B cell (primary cell): ENCODE measurements around the gene PDCD7. TPM values are rescaled to one million over a fixed set of nuclear protein-coding genes. Genes with fewer than 3 reads are reported as not detected.

ENCODE experiments used
- ATAC-seq: fragments of 200-7000 bp; cut with Tn5 transposase; one replicate; pipeline ENCODE4 v1.10.0; 2021; ENCODE audit warnings: low read depth, mild to moderate bottlenecking, moderate number of reproducible peaks, moderate library complexity
- CTCF ChIA-PET: fragments of 350-600 bp; sonication (Branson Sonifier 250); formaldehyde crosslinking; loops from one replicate; lab custom pipeline; 2021; ENCODE audit warnings: antibody characterized with exemption, inconsistent platforms; lab: Charles Lee
- POLR2A ChIA-PET: fragments of 350-600 bp; sonication (Branson Sonifier 250); formaldehyde crosslinking; loops from one replicate; lab custom pipeline; 2021; ENCODE audit warnings: antibody characterized with exemption; lab: Charles Lee
- DNase-seq: peaks from one replicate; pipeline ENCODE4 v3.0.0; 2013
- H2AFZ ChIP-seq: 2 replicates; pipeline ENCODE4 v1.6.1; 2012; ENCODE audit warnings: mild to moderate bottlenecking, low read depth, low read length; ENCODE audit not compliant: insufficient read depth, poor library complexity, severe bottlenecking
- H3K27ac ChIP-seq, 2 donors: 1 replicate in 1 of 2; 2 replicates in 1 of 2; pipeline ENCODE4 v1.5.1; 2012 to 2013; ENCODE audit warnings: low read length in 2 of 2, mild to moderate bottlenecking in 2 of 2, moderate library complexity in 1 of 2
- H3K27me3 ChIP-seq, 4 experiments: fragments of 200-600 bp in 1 of 4; sonication (generic) in 1 of 4; replicated peaks in 1 of 4; 1 replicate in 2 of 4; 2 replicates in 2 of 4; pipeline versions ENCODE4 v1.6.1 to v1.7.0; 2013 to 2016; ENCODE audit warnings: low read length in 3 of 4, mild to moderate bottlenecking in 2 of 4, mixed read lengths in 1 of 4, moderate library complexity in 1 of 4; ENCODE audit not compliant: insufficient read depth in 4 of 4, control insufficient read depth in 3 of 4; ENCODE audit errors: control extremely low read depth in 1 of 4
- H3K36me3 ChIP-seq, 2 experiments: replicated peaks in 1 of 2; 1 replicate in 1 of 2; 2 replicates in 1 of 2; pipeline versions ENCODE4 v1.6.1 to v1.7.1; 2013; ENCODE audit warnings: low read length in 1 of 2; ENCODE audit not compliant: insufficient read depth in 2 of 2, control insufficient read depth in 1 of 2; ENCODE audit errors: control extremely low read depth in 1 of 2, extremely low read depth in 1 of 2
- H3K4me1 ChIP-seq, 2 donors: fragments of 200-600 bp in 1 of 2; sonication (generic) in 1 of 2; 1 replicate in 1 of 2; 2 replicates in 1 of 2; pipeline versions ENCODE4 v1.5.1 to v1.6.1; 2013 to 2017; ENCODE audit warnings: low read length in 2 of 2; ENCODE audit not compliant: control insufficient read depth in 2 of 2, insufficient read depth in 2 of 2
- H3K4me2 ChIP-seq: replicated peaks from 2 replicates; pipeline ENCODE3; 2012; ENCODE audit warnings: mild to moderate bottlenecking, low read depth, low read length; ENCODE audit not compliant: poor library complexity, severe bottlenecking
- H3K4me3 ChIP-seq, 5 experiments: fragments of 200-600 bp in 1 of 5; sonication (generic) in 1 of 5; 1 replicate in 3 of 5; 2 replicates in 2 of 5; pipeline versions ENCODE4 v1.5.1 to v1.7.0; 2011 to 2016; ENCODE audit warnings: low read length in 4 of 5, mild to moderate bottlenecking in 4 of 5, low read depth in 2 of 5, control low read depth in 1 of 5, moderate library complexity in 1 of 5; ENCODE audit not compliant: insufficient read depth in 1 of 5; ENCODE audit errors: control extremely low read depth in 1 of 5, extremely low read depth in 1 of 5
- H3K79me2 ChIP-seq: fragments of 200-600 bp; sonication (generic); one replicate; pipeline ENCODE4 v1.6.0; 2016; ENCODE audit warnings: low read length; ENCODE audit not compliant: control insufficient read depth, insufficient read depth
- H3K9ac ChIP-seq: fragments of 200-600 bp; sonication (generic); 2 replicates; pipeline ENCODE4 v1.6.1; 2017; ENCODE audit warnings: mild to moderate bottlenecking, low read length, moderate library complexity
- H3K9me3 ChIP-seq, 3 donors: one replicate each; pipeline versions ENCODE4 v1.6.1 to v1.7.1; 2013; ENCODE audit warnings: low read length in 2 of 3; ENCODE audit not compliant: control insufficient read depth in 2 of 3, insufficient read depth in 1 of 3; ENCODE audit errors: control extremely low read depth in 1 of 3
- H4K20me1 ChIP-seq: 2 replicates; pipeline ENCODE4 v1.6.0; 2012; ENCODE audit warnings: mild to moderate bottlenecking, low read length; ENCODE audit not compliant: insufficient read depth, control insufficient read depth, poor library complexity, severe bottlenecking
- H3K27ac Mint-ChIP-seq: one replicate; pipeline ENCODE4 v1.8.0; 2021; ENCODE audit warnings: mixed read lengths
- H3K27me3 Mint-ChIP-seq: one replicate; pipeline ENCODE4 v1.8.0; 2021; ENCODE audit warnings: mixed read lengths
- H3K4me1 Mint-ChIP-seq: one replicate; pipeline ENCODE4 v1.8.0; 2021; ENCODE audit warnings: mixed read lengths
- H3K4me3 Mint-ChIP-seq: one replicate; pipeline ENCODE4 v1.8.0; 2021; ENCODE audit warnings: mixed read lengths
- H3K9me3 Mint-ChIP-seq: one replicate; pipeline ENCODE4 v1.8.0; 2022; ENCODE audit warnings: mixed read lengths; ENCODE audit not compliant: insufficient read depth
- EZH2 ChIP-seq: IDR thresholded peaks from 2 replicates; pipeline ENCODE4 v1.6.1; 2012; ENCODE audit warnings: borderline replicate concordance, low read depth, mild to moderate bottlenecking, moderate library complexity, low read length; ENCODE audit not compliant: insufficient read depth, poor library complexity, severe bottlenecking
- WGBS: methylation state at CpG from one replicate; pipeline ENCODE4 v1.1.5; 2013; ENCODE audit warnings: missing lambda C conversion rate; ENCODE audit not compliant: insufficient coverage; 5-methylcytosine and 5-hydroxymethylcytosine counted together
- intact Hi-C: fragments of 100-400 bp; cut with micrococcal nuclease; formaldehyde crosslinking; loops from one replicate; pipeline ENCODE4 v1.10.0; 2022
- polyA plus RNA-seq: library from polyadenylated mRNA; depleted of rRNA; stranded (reverse); fragments of >200 nt; gene quantifications from 2 replicates; pipeline ENCODE4 v1.2.3, GENCODE V29; 2012
- total RNA-seq, 2 donors: library from RNA; stranded (reverse); fragments of 120-200 nt in 1 of 2; gene quantifications; 1 replicate in 1 of 2; 2 replicates in 1 of 2; pipeline versions ENCODE4 v1.2.3 to v1.2.4, GENCODE V29; 2013 to 2022
- TF ChIP-seq, protein P1 (sequence below): fragments of 200-600 bp; IDR thresholded peaks from one replicate; pipeline ENCODE4 v1.8.0; 2022; ENCODE audit warnings: antibody characterized with exemption, mild to moderate bottlenecking

Gene PDCD7
- total and polyA plus RNA-seq, 2 donors (not counting 1 experiment from before 2014, with no cell fraction given), result 34.6 to 47.0 TPM

- WGBS, result 87% methylated on average over 6 of the region's 7 CpGs
- no peak for ATAC-seq
- intact Hi-C loops, result no loop called here
- peaks cover 0 to 37% (median 9%) of the 10 kb centered on the region in 4 experiments for H3K27me3 ChIP-seq
- ChIA-PET CTCF (interaction anchor here (1.6 kb wide), 1 partner anchor 49 kb away, joined by 6 read pairs; no protein-coding TSS in a partner anchor), POLR2A (no interaction called here)
- no peak overlapping the region for H3K27ac ChIP-seq
- Mint-ChIP-seq H3K27ac (no peak overlapping the region), H3K9me3 (no peaks in the 10 kb centered on the region), H3K4me3 (no peak overlapping the region), H3K27me3 (peaks cover 49% of the 10 kb centered on the region), H3K4me1 (no peaks in the 10 kb centered on the region)
- H3K4me3 ChIP-seq, result no peak overlapping the region
- no peaks in the 10 kb centered on the region for H3K9me3 ChIP-seq
- no peaks in the 10 kb centered on the region for H3K79me2 ChIP-seq
- H4K20me1 ChIP-seq, result no peaks in the 10 kb centered on the region
- no peak overlapping the region for H3K4me2 ChIP-seq
- TF ChIP-seq, protein P1, sequence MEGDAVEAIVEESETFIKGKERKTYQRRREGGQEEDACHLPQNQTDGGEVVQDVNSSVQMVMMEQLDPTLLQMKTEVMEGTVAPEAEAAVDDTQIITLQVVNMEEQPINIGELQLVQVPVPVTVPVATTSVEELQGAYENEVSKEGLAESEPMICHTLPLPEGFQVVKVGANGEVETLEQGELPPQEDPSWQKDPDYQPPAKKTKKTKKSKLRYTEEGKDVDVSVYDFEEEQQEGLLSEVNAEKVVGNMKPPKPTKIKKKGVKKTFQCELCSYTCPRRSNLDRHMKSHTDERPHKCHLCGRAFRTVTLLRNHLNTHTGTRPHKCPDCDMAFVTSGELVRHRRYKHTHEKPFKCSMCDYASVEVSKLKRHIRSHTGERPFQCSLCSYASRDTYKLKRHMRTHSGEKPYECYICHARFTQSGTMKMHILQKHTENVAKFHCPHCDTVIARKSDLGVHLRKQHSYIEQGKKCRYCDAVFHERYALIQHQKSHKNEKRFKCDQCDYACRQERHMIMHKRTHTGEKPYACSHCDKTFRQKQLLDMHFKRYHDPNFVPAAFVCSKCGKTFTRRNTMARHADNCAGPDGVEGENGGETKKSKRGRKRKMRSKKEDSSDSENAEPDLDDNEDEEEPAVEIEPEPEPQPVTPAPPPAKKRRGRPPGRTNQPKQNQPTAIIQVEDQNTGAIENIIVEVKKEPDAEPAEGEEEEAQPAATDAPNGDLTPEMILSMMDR, result no peak
- no peak for TF ChIP-seq EZH2
- no peaks in the 10 kb centered on the region for H3K36me3 ChIP-seq
- no peak overlapping the region for H3K9ac ChIP-seq
- no peak for DNase-seq
- no peaks in the 10 kb centered on the region for H3K4me1 ChIP-seq
- H2AFZ ChIP-seq, result no peak overlapping the region
Measured at GRCh38 chr15:65083262-65083701, 50.3 kb downstream of the PDCD7 start.

DNA sequence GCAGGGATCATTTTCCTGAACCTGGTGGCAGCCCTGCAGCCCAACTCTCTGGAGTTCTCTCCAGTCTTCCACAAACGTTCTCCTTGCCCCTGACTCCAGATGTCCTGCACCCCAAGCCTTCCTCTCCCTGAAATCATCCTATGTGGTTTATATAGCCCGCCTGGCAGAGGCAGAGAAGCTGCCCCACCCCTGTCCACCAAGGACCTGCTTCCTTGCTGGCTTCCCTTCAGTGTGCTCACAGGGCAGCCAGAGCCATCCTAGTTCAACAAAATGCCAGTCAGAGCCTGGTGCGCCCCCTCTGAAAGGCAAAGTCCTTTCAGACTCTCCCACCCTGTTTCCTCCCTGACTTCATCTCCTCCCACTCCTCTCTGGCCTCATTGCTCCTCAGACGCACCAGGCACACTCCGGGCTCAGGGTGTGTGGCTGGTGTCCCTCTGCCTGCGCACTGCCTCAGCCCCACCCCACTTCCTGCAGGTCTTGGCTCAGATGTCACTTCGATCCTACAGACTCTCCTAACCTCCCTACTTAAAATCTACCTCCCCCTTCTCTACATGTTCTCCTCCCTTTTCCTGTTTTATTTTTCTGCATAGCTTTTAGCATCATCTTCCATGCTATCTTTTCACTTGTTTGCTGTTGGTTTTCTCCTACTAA, 51.2 kb downstream of the PDCD7 start:
- Mint-ChIP-seq H3K4me3 (no peak overlapping the region), H3K9me3 (no peaks in the 10 kb centered on the region), H3K27ac (no peak overlapping the region), H3K4me1 (peaks cover 5% of the 10 kb centered on the region), H3K27me3 (peaks cover 57% of the 10 kb centered on the region)
- ChIA-PET POLR2A (no interaction called here), CTCF (interaction anchor here (0.6 kb wide), 1 partner anchor 22 kb away, joined by 3 read pairs; no protein-coding TSS in a partner anchor)
- no peaks in the 10 kb centered on the region for H3K36me3 ChIP-seq
- ATAC-seq (no peak), DNase-seq (no peak)
- no peak overlapping the region for H3K4me2 ChIP-seq
- H3K27me3 ChIP-seq, result peaks cover 0 to 44% (median 9%) of the 10 kb centered on the region in 4 experiments
- 7% methylated on average over 7 of the region's 7 CpGs for WGBS
- H3K9ac ChIP-seq, result no peak overlapping the region
- TF ChIP-seq EZH2, result no peak
- TF ChIP-seq, protein P1, result no peak
- no peaks in the 10 kb centered on the region for H3K79me2 ChIP-seq
- intact Hi-C loops, result no loop called here
- H2AFZ ChIP-seq, result no peak overlapping the region
- H3K9me3 ChIP-seq, result peaks cover 0 to 5% (median 0%) of the 10 kb centered on the region in 3 donors
- no peak overlapping the region for H3K4me3 ChIP-seq
- no peaks in the 10 kb centered on the region for H4K20me1 ChIP-seq
- H3K27ac ChIP-seq, result no peak overlapping the region
- H3K4me1 ChIP-seq, result peaks cover 0 to 6% of the 10 kb centered on the region in 2 donors
